Smooth muscle cell (in vitro differentiated cells): ENCODE results near the gene UNC13D. TPM values are rescaled to one million over a fixed set of nuclear protein-coding genes. Genes with fewer than 3 reads are reported as not detected.

Experiments
- DNase-seq: peaks from one replicate; lab custom pipeline; 2025; ENCODE audit not compliant: unreplicated experiment; lab: John Stamatoyannopoulos, UW
- H2AFZ ChIP-seq: fragments of 200-600 bp; sonication (generic); 2 replicates; pipeline ENCODE4 v1.6.0; 2016; ENCODE audit warnings: antibody characterized with exemption, low read depth, mild to moderate bottlenecking
- H3F3A ChIP-seq: fragments of 200-600 bp; sonication (generic); 2 replicates; pipeline ENCODE4 v1.6.0; 2017; ENCODE audit warnings: antibody characterized with exemption, low read depth
- H3K27ac ChIP-seq: fragments of 200-600 bp; sonication (generic); 2 replicates; pipeline ENCODE4 v1.5.1; 2016; ENCODE audit warnings: low read depth, mild to moderate bottlenecking
- H3K27me3 ChIP-seq: fragments of 200-600 bp; sonication (generic); 2 replicates; pipeline ENCODE4 v1.6.1; 2016; ENCODE audit warnings: low read depth, mild to moderate bottlenecking
- H3K36me3 ChIP-seq: fragments of 200-600 bp; sonication (generic); 2 replicates; pipeline ENCODE4 v1.5.1; 2016; ENCODE audit warnings: low read depth
- H3K4me1 ChIP-seq: fragments of 200-600 bp; sonication (generic); 2 replicates; pipeline ENCODE4 v1.5.1; 2016; ENCODE audit warnings: low read depth
- H3K4me2 ChIP-seq: fragments of 200-600 bp; sonication (generic); 2 replicates; pipeline ENCODE4 v1.6.0; 2016; ENCODE audit warnings: mild to moderate bottlenecking
- H3K4me3 ChIP-seq: fragments of 200-600 bp; sonication (generic); 2 replicates; pipeline ENCODE4 v1.5.1; 2016; ENCODE audit warnings: mild to moderate bottlenecking
- H3K79me2 ChIP-seq: fragments of 200-600 bp; sonication (generic); 2 replicates; pipeline ENCODE4 v1.6.0; 2016; ENCODE audit warnings: low read depth, mild to moderate bottlenecking
- H3K9ac ChIP-seq: fragments of 200-600 bp; sonication (generic); 2 replicates; pipeline ENCODE4 v1.6.0; 2016; ENCODE audit warnings: low read depth
- H3K9me3 ChIP-seq: fragments of 200-600 bp; sonication (generic); replicated peaks from 2 replicates; pipeline ENCODE4 v1.5.1; 2016; ENCODE audit warnings: low read depth
- H4K20me1 ChIP-seq: fragments of 200-600 bp; sonication (generic); 2 replicates; pipeline ENCODE4 v1.6.0; 2016; ENCODE audit warnings: low read depth
- WGBS: methylation state at CpG from one replicate; pipeline ENCODE4 v1.1.7; 2016; ENCODE audit warnings: low lambda C conversion rate; 5-methylcytosine and 5-hydroxymethylcytosine counted together
- polyA plus RNA-seq: library from polyadenylated mRNA; unstranded; fragments of >200 nt; fragmentation: Nextera tagmentation; extraction: Ambion mirVana; gene quantifications from 2 replicates; pipeline ENCODE4 v1.2.1, GENCODE V29; 2016
- total RNA-seq: library from RNA; depleted of rRNA; stranded (reverse); fragments of >200 nt; gene quantifications from 2 replicates; pipeline ENCODE4 v1.2.3, GENCODE V29; 2014
- TF ChIP-seq, protein P1 (sequence below): fragments of 200-600 bp; sonication (generic); IDR thresholded peaks from 2 replicates; pipeline ENCODE4 v1.5.1; 2017; ENCODE audit warnings: borderline replicate concordance, mild to moderate bottlenecking, antibody characterized with exemption; ENCODE audit not compliant: insufficient read depth, poor library complexity, severe bottlenecking

Gene UNC13D
- total and polyA plus RNA-seq, 2 experiments from 2014 or later = 2.4 to 4.5 TPM

DNA sequence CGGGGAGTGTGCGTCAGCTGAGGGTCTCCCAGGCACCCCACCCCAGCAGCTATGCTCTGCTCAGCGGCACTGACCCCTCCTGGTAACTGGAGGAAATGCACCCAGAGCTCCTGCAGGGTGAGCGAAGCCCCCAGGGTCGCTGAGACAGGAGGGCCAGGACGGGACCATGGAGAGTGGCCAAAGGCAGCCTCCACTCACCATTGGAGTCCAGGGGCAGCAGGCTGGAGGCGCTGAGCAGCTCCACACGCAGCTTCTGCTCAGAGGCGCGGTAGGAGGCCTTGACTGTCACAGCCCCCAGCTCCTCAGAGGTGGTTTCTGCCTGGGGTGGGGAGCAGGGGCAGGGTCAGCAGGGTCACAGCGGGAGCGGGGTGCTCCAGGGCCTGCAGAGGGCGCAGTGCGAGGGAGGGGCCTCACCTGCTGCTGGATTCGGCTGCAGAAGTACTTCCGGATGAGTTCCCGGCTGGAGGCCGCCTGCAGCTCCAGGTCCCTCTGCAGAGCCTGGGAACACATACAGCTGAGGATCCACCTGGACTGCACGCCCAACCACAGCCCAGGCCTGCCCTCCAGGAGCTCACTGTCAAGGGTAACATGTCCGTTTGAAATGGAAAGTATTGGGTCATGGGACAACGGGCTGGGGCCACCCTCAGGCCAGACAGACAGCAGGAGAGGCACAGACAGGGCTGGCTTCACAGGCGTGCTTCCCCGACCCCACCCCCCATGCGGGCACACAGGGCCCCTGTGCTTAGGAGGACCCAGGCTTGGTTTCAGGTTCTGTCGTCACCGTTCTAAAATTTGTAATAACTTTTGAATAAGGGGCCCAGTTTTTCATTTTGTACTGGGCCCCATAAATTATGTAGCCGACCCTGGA is 13.8 kb downstream of the UNC13D start:
- H2AFZ ChIP-seq = no peak overlapping the region
- DNase-seq = no peak
- H3K79me2 ChIP-seq = no peaks in the 10 kb centered on the region
- H3K9me3 ChIP-seq = no peaks in the 10 kb centered on the region
- no peaks in the 10 kb centered on the region for H3F3A ChIP-seq
- no peak overlapping the region for H3K4me3 ChIP-seq
- no peaks in the 10 kb centered on the region for H3K4me1 ChIP-seq
- no peak overlapping the region for H3K9ac ChIP-seq
- H3K36me3 ChIP-seq = no peaks in the 10 kb centered on the region
- H3K27ac ChIP-seq = no peak overlapping the region
- WGBS = 63% methylated on average over 27 of the region's 27 CpGs
- TF ChIP-seq, protein P1, sequence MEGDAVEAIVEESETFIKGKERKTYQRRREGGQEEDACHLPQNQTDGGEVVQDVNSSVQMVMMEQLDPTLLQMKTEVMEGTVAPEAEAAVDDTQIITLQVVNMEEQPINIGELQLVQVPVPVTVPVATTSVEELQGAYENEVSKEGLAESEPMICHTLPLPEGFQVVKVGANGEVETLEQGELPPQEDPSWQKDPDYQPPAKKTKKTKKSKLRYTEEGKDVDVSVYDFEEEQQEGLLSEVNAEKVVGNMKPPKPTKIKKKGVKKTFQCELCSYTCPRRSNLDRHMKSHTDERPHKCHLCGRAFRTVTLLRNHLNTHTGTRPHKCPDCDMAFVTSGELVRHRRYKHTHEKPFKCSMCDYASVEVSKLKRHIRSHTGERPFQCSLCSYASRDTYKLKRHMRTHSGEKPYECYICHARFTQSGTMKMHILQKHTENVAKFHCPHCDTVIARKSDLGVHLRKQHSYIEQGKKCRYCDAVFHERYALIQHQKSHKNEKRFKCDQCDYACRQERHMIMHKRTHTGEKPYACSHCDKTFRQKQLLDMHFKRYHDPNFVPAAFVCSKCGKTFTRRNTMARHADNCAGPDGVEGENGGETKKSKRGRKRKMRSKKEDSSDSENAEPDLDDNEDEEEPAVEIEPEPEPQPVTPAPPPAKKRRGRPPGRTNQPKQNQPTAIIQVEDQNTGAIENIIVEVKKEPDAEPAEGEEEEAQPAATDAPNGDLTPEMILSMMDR = peak; percentile 47
- H4K20me1 ChIP-seq = no peaks in the 10 kb centered on the region
- H3K27me3 ChIP-seq = no peaks in the 10 kb centered on the region
- H3K4me2 ChIP-seq = no peak overlapping the region

DNA sequence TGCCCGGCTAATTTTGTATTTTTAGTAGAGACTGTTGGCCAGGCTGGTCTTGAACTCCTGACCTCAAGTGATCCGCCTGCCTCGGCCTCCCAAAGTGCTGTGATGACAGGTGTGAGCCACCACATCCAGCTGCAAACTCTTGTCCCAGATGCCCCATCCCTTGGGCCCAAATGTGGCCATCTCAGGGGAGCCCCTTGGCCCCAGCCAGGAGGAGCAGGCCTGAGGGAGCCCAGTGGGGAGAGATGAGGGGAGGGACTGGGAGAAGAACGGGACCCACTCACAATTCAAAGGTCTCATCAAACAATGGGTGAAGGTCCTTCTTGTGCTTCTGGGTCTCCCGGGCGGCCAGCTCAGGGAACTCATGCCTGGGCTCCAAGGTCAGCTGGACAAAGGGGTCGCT is 14.5 kb downstream of the UNC13D start:
- TF ChIP-seq, protein P1 = no peak
- H3F3A ChIP-seq = no peaks in the 10 kb centered on the region
- H3K4me3 ChIP-seq = no peak overlapping the region
- no peaks in the 10 kb centered on the region for H3K36me3 ChIP-seq
- no peaks in the 10 kb centered on the region for H3K79me2 ChIP-seq
- no peaks in the 10 kb centered on the region for H4K20me1 ChIP-seq
- no peaks in the 10 kb centered on the region for H3K27me3 ChIP-seq
- H3K4me1 ChIP-seq = no peaks in the 10 kb centered on the region
- H3K9me3 ChIP-seq = no peaks in the 10 kb centered on the region
- H3K9ac ChIP-seq = no peak overlapping the region
- WGBS = 90% methylated on average over 7 of the region's 7 CpGs
- H3K27ac ChIP-seq = no peak overlapping the region
- H3K4me2 ChIP-seq = no peak overlapping the region
- H2AFZ ChIP-seq = no peak overlapping the region
- DNase-seq = no peak

DNA sequence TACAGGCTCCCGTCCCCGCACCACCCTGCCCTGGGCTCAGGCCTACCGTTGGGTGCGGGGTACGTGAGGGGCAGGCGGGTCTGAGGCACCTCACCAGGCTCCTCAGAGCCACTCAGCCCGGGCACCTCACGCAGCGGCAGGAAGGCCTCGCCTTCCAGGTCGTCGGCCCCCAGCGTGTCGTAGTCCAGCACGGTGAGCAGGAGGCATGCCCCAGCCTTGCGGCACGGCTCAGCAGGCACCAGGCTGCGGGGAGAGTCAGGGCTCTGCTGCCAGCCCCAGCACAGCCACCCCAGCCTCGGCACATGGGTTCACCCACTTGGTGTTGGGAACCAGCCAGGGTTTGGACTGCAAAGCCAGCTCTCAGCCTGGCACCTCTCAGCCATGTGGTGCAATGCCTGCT is 15.5 kb downstream of the UNC13D start:
- DNase-seq = no peak

More for the DNA sequence above, 15.5 kb downstream of the UNC13D start:
- Histone ChIP-seq H3K36me3 (no peaks in the 10 kb centered on the region), H3K27me3 (no peaks in the 10 kb centered on the region), H2AFZ (no peak overlapping the region), H3K4me1 (no peaks in the 10 kb centered on the region), H3K9me3 (no peaks in the 10 kb centered on the region), H3K9ac (no peak overlapping the region), H3K4me3 (no peak overlapping the region), H3K4me2 (no peak overlapping the region), H3K27ac (no peak overlapping the region), H3F3A (no peaks in the 10 kb centered on the region), H4K20me1 (no peaks in the 10 kb centered on the region), H3K79me2 (no peaks in the 10 kb centered on the region)
- WGBS = 95% methylated on average over 19 of the region's 19 CpGs
- TF ChIP-seq, protein P1 = no peak
